ENCODE data around the gene PTK7.
"Not testable (repeated sequence)": the region's sequence is repeated elsewhere in the genome, so short reads cannot be mapped to it uniquely, and the experiment has no call there.

PTK7 gene

GRCh38 chr6:43088654-43089056 is 12.5 kb downstream of the PTK7 start:
- DNase-seq, result no peak

- DNase-seq, result no peak
These were observed 13.4 kb downstream of the PTK7 start for GRCh38 chr6:43089467-43089866.

- DNase-seq, result no peak
These were observed 13.9 kb downstream of the PTK7 start for GRCh38 chr6:43089874-43090558.

DNA sequence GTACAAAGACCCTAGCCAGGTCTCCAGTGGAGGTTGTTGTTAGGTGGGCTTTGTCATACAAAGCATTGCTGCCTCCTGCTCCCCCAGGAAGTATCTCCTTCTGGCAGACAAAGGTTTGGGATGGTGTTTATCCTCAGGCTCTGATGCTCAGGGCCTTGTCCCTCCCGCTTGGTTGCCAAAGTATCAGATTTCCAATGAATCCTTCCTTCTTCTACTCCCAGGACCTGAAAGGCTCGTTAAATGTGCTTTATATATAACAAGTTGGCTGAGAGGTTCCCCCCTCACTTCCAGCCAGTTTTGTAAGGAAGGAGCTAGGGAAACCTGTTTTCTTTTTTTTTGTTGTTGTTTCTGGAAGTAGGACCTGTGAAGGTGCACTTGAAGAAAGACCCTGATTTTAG is 14.4 kb downstream of the PTK7 start:
- DNase-seq, result no peak

DNA sequence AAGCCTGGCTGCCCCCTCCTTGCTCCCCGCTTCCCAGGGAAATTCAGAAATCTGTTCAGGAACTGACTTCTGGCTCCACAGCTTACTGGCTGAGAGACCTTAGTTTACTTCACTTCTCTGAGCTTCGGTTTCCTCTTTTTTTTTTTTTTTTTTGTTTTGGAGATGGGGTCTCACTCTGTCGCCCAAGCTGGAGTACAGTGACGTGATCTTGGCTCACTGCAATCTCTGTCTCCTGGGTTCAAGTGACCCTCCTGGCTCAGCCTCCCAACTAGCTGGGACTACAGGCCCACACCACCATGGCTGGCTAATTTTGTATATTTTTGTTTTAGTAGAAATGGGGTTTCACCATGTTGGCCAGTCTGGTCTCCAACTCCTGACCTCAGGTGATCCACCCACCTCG is 14.9 kb downstream of the PTK7 start:
- no peak for DNase-seq

GRCh38 chr6:43091436-43091991 is 15.4 kb downstream of the PTK7 start:
- DNase-seq, result peak; percentile 56

GRCh38 chr6:43092635-43093034 is 16.5 kb downstream of the PTK7 start:
- DNase-seq, result peak; percentile 44

DNA sequence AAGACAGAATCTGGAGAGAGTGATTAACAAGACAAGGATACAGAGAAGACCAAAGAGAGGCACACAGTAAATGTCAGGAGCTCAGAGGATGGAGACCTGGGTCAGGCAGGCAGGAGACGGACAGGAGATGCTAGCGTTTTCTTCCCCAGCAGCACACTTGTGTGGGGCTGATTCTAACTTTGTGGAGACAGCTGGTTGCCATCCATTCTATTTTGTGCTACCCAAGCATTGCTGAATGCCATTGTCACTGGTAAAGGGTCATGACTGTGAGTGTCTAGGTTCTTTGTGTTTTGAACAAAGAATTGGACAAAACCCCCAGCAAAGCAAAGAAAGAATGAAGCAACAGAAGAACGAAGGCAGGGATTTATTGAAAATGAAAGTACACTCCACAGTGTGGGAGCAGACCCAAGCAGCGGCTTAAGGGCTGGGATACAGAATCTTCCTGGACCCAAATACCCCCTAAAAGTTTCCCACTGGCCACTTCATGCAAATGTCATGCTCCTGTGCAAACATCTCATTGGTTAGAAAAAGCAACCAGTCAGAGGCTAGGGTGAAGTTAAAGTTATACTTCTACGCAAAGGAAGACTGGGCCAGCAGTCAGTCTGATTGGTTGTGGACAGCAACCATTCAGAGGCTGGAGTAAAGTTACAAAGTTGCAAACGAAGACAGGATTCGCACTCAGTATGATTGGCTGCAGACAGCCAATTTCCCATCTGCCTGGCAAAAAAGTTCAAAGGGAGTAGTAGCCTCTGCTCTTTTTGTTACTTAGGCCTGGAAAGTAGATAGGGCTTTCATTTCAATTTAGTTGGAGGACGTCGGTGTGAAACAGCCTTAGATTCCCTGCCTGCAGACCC is 17.5 kb downstream of the PTK7 start:
- DNase-seq, result peak; percentile 64

DNA sequence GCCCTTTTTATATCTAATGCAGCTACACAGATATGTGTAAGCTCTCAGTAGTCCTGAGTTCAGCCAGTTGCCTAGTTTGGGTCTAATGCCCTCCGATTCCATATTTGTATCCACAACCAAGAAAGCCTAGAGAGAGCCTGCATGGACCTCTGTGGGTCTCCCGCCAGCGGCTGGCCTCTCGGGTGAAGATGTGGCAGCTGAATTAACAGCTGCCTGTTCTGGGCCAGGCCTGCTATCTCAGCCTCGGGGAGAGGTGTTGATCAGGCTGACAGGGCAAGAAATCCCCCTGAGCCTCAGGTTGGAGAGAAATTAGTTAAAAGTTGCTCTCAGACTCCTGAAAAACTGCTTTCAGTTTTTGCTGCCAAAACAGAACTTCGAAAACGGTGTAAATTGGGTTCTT is 19.8 kb downstream of the PTK7 start:
- DNase-seq, result peak; percentile 45

DNA sequence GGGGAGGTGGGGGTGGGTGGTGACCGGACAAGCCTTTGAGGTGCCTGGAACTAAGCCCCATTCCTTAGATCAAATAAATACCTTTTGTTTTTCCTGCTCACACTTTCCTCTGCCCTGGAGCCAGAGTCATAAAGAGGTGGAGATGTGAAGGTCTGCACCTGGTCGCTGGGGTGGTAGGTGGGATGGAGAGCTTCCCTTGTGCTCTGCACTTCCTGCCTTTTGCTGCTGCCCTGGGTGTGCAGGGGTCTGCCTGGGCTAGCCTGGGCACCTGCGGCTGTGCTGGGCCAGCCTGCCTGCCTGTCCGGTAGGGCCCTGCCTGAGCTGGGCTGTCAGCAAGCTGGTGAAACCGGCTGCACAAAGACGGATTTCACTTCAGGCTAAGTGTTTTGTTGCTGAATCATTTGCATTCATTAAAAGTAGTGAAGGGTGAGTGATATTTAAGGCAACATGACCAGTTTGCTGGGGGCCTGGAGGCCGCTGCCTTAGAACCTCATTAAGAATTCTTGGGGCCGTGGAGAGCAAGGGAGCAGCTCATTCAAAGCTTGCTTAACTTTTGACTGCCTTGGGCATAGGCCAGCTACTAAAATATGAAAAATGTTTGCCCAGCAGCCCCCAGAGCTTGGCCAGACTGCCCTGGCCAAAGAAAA is 20.5 kb downstream of the PTK7 start:
- DNase-seq, result peak; percentile 42

DNA sequence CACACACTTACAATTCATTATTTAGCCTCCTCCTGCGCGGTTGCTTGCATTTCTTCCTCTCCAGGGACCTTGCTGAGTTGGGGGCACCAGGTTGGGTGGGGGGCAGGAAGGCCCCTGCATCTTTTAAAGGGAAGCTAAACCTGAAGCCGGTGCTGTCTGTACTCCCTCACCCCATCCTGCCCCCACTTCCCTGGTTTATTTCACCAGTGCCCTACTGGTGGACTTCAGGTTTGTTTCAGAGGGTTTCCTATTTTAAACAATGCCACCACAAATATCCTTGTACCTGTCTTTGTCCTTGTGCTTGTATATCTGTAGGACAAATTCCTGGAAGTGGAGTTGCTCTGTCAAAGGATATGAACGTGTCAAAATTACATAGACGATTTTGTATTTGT is 21.0 kb downstream of the PTK7 start:
- DNase-seq, result no peak

DNA sequence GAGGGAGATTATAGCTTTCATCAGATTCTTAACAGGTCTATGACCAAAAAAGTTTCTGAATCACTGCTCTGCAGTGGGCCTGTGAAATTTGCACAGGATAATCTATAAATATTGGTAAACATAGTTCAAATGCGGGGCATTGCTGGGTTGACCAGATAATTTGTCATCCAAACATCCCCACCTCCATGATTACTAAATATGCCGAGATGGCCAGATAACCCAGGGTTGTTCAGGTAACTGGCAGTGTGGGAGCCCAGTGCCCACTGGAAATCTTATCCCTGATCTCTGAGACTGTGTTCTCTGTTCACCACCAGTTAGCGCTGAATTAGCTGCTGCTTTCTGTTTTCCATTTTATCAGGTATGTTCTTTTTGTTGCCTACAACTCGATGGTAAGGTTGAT is 21.4 kb downstream of the PTK7 start:
- no peak for DNase-seq

DNA sequence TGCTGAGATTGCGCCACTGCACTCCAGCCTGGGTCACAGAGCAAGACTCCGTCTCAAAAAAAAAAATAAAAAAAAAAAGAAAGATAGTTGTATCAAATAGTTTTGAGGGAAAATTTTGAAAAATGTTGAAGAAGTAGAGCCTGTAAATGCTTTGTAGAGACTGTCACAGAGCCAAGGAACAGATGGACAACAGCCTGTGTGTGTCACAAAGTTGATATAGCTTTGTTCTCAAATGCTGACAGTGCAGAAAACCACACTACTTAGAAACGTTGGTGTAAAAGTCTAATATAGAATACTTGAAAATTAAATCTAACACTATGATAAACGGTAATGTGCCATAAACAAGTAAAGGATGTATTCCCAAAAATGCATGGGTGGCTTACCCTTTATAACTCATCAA is 25.4 kb downstream of the PTK7 start:
- DNase-seq, result no peak

GRCh38 chr6:43103253-43103876 is 27.3 kb downstream of the PTK7 start:
- no peak for DNase-seq

DNA sequence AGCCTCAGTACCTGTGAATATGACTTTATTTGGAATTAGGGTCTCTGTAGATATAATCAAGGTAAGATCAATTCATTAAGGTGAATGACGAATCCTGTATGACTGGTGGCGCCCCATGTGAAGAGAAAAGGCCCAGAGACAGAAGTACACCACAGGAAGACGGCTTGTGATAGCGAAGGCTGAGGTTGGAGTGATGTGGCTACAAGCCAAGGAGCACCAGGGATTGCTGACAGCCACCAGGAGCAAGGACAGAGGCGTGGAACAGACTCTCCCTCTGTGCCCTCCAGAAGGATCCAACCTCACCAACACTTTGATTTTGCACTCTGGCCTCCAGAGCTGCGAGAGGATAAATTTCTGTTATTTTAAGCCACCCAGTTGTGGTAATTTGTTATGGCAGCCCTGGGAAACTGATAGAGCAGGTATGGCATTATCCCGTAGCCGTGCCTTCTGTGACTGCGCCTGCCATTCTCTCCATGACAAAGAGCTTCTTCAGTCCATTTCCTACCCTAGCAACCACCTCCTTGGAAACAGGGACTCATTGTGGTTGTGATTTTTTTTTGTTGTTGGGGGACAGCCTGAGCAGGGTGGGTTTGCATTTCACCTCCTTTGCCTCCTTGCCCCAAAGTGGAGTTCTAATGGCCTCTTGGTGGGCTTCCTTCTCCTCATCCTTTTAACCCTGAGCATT is 29.6 kb downstream of the PTK7 start:
- peak; percentile 35 for DNase-seq

- no peak for DNase-seq
These were observed 31.4 kb downstream of the PTK7 start for GRCh38 chr6:43107344-43108062.

DNA sequence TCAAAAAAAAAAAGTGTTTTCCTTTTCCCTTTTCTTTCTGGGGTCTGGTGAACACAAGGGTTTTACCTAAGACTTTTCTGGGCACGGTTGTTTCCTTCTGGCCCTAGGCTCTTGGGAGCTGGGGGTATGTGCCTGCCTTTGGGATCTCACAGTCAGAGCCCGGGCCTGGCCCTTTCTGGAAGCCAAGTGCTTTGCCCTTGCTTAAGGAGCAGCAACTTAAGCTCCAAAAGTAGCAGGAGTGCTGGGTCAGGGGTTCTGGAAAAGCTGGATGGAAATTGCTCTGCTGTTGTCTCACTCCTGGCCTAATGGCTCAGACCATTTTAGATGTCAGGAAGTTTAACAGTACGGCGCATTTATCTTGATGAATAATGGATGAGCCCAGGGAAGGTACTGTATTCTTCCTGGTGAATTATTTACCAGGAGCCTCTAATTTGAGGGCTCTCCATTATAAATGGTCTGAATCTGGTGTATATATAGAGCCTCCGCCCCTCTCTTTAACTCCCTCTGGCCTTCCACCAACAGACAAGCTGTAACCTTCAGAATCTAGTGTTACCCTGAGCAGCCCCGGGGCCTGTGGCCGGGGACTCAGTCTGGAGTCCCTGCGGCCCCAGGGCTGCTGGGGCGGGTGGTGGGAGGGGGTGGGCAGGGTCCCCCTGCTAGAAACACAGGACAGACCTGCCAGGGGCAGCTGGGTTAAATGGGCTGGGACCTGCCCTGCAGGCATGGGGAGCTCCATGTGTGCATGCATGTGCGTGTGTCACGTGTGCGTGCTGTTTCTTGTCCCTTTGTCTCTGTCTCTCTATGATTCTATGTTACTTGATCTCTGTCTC is 37.5 kb downstream of the PTK7 start:
- no peak for DNase-seq

DNA sequence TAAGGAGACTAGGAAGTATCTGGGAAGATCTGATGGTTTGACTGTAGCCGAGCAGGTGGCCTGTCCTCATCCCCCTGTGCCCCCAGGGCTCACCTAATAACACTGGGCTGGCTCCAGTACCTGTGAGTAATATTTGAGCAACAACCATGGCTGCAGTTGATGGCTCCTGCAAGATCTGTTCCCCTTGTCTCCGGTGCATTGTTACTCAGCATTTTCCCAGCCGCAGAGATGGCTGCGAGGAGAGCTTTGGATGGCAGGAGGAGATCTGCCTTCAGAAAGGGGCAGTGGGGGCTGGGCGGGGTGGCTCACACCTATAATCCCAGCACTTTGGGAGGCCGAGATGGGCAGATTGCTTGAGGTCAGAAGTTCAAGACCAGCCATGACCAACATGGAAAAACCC is 39.3 kb downstream of the PTK7 start:
- DNase-seq, result peak; percentile 50

DNA sequence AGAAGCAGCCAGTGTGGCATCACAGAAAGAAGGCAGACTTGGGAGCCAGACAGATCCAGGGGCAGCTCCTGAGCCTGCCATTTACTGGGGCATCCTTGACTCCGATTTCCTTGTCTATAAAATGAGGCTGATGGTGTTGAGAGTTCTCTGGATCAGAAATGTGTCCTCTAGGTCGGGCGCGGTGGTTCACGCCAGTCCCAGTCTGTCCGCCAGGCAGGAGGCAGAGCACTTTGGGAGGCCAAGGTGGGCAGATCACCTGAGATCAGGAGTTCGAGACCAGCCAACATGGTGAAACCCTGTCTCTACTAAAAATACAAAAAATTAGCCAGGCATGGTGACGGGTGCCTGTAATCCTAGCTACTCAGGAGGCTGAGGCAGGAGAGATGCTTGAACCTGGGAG is 41.4 kb downstream of the PTK7 start:
- not testable (repeated sequence) for DNase-seq

GRCh38 chr6:43119482-43119881 is 43.4 kb downstream of the PTK7 start:
- no peak for DNase-seq

Data from hematopoietic multipotent progenitor cell treated with erythropoietin and hydrocortisone succinate and interleukin-3 and kit ligand, for 4 days (in vitro differentiated cells).